Activated naive CD4-positive, alpha-beta T cell (primary cell): Measurements from ENCODE around the gene ROBO1.
"Not testable (repeated sequence)": the region's sequence is repeated elsewhere in the genome, so short reads cannot be mapped to it uniquely, and the experiment has no call there.

Experiments used
- DNase-seq, 4 experiments: peaks; one replicate each; lab custom pipeline; 2025; lab: John Stamatoyannopoulos, UW

ROBO1 gene

GRCh38 chr3:79306934-79307570, 460.7 kb downstream of the ROBO1 start:
- DNase-seq: no peak

DNA sequence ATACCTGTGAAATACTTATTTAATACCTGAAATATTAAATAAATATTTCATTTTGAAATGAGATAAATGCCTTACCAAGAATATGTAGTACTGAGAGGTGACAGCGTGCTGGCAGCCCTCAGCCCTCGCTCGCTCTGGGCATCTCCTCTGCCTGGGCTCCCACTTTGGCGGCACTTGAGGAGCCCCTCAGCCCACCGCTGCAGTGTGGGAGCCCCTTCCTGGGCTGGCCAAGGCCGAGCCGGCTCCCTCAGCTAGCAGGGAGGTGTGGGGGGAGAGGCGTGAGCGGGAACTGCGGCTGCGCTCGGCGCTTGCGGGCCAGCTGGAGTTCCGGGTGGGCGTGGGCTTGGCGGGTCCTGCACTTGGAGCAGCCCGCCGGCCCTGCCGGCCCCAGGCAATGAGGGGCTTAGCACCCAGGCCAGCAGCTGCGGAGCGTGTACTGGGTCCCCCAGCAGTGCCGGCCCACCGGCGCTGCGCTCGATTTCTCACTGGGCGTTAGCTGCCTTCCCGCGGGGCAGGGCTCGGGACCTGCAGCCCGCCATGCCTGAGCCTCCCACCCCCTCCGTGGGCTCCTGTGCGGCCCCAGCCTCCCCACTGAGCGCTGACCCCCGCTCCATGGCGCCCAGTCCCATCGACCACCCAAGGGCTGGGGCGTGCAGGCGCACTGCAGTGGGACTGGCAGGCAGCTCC, 467.7 kb downstream of the ROBO1 start:
- not testable (repeated sequence) for DNase-seq

GRCh38 chr3:79297245-79297960, 470.4 kb downstream of the ROBO1 start:
- no peak for DNase-seq

GRCh38 chr3:79286882-79287281, 480.9 kb downstream of the ROBO1 start:
- DNase-seq: no peak

GRCh38 chr3:79285871-79286270, 481.9 kb downstream of the ROBO1 start:
- DNase-seq: no peak

- no peak for DNase-seq
Measured at GRCh38 chr3:79285380-79285779, 482.4 kb downstream of the ROBO1 start.

DNA sequence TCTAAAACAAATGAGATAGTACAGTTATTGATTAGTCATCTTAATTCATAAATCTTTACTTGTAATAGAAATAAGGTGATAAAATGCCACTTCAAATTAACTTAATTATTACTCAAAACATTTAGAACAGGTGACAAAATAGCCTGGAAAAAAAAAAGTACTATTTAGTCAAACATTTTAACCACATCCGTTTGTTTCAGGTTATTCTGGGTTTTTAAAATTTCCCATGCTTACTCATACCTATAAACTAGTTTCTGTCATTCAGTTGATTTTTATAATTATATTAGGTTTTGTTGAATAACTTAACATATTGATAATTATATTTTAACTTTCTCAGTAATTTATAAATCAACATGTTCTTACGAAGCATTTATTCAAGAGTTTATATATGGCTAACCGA, 483.0 kb downstream of the ROBO1 start:
- DNase-seq: no peak

DNA sequence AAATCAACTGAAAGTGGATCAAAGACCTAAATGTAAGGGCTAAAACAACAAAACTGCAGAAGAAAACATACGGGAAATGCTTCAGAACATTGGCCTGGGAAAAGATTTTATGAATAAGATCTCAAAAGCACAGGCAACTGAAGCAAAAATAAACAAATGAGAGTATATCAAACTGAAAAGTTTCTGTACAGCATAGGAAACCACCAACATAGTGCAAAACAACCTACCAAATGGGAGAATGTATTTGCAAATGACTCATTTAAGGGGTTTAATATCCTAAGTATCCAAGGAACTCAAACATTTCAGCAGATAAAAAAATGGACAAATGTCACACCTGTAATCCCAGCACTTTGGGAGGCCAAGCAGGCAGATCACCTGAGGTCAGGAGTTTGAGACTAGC, 489.1 kb downstream of the ROBO1 start:
- no peak for DNase-seq

DNA sequence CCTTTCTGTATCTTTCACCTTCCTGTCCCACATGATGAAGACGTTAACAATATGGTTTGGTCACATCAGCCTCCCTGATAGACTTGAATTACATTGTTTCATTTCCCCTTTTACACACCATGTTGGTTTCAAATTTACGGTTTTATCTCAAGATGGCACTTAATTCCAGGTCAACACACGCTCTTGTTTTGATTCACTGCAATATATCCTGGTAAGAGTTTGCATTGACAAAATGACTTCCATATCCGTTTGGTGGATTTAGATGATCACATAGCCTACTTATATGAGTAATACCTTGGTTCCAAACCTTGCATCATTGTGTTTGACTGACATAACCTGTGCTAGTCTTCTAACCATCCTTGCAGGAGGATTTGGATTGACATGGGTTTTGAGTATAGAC, 499.4 kb downstream of the ROBO1 start:
- no peak for DNase-seq

GRCh38 chr3:79264892-79265291, 502.9 kb downstream of the ROBO1 start:
- DNase-seq: no peak

DNA sequence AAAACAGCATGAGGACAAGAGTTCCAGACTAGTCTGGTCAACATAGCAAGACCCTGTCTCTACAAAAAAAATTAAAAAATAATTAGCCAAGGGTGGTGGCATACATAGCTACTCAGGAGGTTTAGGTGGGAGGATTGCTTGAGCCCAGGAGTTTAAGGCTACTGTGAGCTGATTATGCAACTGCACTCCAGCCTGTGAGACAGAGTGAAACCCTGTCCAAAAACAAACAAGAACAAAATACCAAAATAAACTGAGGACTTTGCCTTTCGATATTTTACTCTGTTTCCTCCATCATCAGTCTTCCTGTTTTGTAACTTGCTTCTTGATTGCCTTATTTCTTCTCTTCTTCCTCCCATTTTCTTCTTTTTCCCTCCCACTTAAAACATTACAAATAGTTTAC, 504.4 kb downstream of the ROBO1 start:
- no peak for DNase-seq

DNA sequence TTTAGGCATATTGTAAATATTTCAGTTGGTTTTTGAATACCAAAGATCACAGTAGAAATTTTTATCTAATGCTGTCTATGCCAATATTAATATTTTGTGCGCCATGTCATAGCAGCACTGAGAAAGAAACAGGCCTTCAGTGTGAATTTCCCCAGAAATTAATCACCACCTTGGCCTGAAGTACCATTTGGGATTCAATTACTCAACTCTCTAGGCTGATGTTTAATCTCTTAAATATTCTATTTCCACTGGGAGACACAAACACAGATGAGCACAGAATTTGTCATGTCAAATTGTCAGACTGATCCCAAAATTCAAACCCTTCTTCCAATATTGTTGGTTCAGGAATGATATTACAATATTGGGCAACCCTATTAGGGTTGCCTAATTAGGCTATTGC, 509.3 kb downstream of the ROBO1 start:
- DNase-seq: no peak

GRCh38 chr3:79257791-79258190, 510.0 kb downstream of the ROBO1 start:
- DNase-seq: no peak

DNA sequence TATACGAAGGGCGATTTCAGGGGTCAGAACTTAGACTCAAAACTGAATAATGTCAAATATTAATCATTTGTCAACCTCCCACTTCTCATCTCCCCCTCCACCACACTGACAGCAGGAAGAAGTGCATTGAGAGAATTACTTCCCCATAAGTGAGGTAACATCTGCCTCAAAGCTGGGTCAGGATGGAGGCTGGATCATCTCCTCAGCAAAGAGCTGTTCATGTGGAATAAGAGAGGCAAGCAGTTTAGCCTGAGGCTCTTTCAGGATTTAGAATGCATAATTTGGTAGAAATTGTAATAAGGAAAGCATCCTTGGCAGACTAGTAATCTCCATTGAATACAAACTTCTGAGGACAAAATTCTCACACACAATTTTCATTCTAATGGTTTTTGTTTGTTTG, 512.1 kb downstream of the ROBO1 start:
- DNase-seq: no peak

DNA sequence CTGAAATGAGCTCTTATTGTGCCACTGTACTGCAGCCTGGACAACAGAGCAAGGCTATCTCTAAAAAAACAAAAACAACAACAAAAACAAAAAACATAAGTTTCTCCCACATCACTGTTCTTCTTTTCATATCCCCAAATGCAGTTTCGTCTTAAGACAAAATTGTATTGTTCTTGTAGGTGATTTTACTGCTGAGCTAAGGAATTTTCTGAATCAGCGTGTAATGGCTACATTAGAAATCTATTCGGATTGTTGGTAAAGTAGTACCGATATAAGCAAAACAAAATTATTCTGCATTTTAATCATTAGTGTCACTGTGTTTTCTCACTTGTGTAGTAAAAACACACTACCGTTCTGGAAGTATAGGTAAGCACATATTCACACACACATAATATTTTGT, 512.5 kb downstream of the ROBO1 start:
- no peak for DNase-seq

DNA sequence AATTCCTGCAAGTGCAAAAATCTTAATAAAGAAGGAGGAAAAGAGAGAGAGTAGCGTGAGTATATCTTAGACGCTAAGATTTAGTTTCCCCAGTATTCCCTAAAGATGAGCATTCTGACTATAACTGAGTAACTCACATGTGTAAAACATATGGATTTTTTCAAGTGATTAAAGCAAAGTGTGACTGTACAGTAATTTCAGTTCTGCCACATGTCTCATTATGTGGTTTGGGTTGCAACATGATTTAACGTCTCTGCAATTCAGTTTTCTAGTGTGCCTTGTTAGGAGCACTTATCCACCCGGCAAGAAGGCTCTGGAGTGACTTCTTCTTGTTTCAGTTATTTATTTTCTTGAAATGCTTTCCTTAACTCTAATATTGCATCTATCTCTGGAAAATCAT, 514.1 kb downstream of the ROBO1 start:
- DNase-seq: no peak

DNA sequence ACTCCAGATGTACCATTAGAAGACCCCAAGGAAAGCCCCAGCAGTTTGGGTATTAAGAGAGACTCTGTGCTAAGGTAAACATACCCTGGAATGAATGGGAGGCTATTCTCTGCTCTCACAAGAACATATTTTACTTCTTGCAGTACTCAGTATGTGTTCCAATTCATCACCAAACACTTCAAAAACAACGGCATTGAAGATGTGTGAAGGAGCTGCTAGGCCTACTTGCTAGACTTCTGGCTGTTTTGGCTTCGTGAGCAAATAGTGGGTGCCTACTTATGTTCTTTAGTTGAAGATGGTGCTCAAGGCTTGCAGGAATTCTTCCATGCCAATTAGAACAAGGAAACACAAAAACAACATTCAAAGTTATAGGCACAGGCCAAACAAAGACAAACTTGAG, 514.5 kb downstream of the ROBO1 start:
- DNase-seq: no peak

DNA sequence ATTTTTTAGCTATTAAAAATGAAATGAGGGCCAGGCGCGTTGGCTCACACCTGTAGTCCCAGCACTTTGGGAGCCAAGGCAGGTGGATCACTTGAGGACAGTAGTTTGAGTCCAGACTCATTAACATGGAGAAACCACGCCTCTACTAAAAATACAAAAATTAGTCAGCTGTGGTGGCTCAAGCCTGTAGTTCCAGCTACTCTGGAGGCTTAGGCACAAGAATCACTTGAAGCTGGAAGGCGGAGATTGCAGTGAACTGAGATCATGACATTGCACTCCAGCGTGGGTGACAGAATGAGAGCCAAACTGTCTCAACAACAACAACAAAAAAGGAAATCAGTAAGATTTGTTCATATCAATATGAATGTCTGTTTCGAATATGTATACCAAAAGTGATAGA, 517.1 kb downstream of the ROBO1 start:
- no peak for DNase-seq

- DNase-seq: no peak
Measured at GRCh38 chr3:79249701-79250100, 518.1 kb downstream of the ROBO1 start.

GRCh38 chr3:79247725-79248043, 520.1 kb downstream of the ROBO1 start:
- DNase-seq: no peak

DNA sequence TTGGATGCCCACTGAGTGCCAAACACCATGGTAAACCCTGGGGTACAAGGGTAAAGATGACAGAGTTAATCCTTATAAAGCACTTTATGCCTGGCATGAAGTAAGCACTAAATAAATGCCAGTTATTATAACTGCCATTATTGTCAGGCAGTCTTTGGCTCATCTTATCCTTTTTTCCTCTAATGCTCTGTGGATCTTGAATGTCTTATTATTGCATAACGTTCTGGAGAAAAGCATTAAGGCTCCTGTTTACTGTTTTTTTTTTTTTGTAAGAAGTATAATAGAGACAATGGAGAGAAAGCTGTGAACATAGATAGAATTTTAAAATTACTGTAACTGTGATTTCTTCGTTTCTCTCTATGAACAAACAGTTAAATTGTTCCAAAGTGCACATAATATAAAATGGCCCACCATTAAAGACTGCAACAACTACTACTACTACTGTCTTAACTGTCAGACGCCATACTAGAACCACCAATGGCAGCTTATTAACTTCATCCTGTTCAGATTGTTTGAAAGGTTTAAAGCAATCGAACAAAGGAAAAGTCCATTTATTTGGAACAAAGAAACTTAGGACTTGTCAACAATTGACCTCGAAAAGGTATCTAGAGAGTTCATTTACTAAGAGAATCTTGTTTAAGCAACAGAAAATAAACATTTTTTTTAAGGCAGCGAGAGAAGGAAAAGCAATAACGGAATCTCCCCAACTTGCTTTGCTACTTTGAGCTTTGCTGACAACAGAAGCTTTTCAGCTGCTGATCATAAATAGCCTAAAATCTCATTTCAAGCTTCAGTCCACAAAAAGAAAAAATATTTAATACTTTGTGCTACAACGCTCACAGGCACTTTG, 520.7 kb downstream of the ROBO1 start:
- no peak for DNase-seq

- no peak for DNase-seq
Measured at GRCh38 chr3:79245284-79246138, 522.3 kb downstream of the ROBO1 start.
